Esophagus squamous epithelium (tissue), 5 donors: ENCODE data around the gene GGNBP2. TPM values are rescaled to one million over a fixed set of nuclear protein-coding genes. Genes with fewer than 3 reads are reported as not detected.

Source experiments
- DNase-seq: peaks from one replicate; lab custom pipeline; 2025; lab: John Stamatoyannopoulos, UW
- H3K27ac ChIP-seq, 4 donors: fragments of 200-600 bp; sonication (generic); one replicate each; pipeline ENCODE4 v1.5.1; 2016 to 2019; ENCODE audit warnings: mild to moderate bottlenecking in 1 of 4
- H3K27me3 ChIP-seq, 4 donors: fragments of 200-600 bp; sonication (generic); 1 replicate in 3 of 4; 2 replicates in 1 of 4; pipeline versions ENCODE4 v1.5.1 to v1.6.0; 2017 to 2021; ENCODE audit warnings: antibody characterized with exemption in 1 of 4
- H3K36me3 ChIP-seq, 3 donors: fragments of 200-600 bp; sonication (generic); one replicate each; pipeline ENCODE4 v1.5.1; 2016 to 2019
- H3K4me1 ChIP-seq, 3 donors: fragments of 200-600 bp; sonication (generic); one replicate each; pipeline ENCODE4 v1.5.1; 2017 to 2019
- H3K4me3 ChIP-seq, 4 donors: fragments of 200-600 bp; sonication (generic); 1 replicate in 3 of 4; 2 replicates in 1 of 4; pipeline ENCODE4 v1.5.1; 2016 to 2019; ENCODE audit warnings: mild to moderate bottlenecking in 2 of 4, moderate library complexity in 1 of 4
- H3K9me3 ChIP-seq, 3 donors: fragments of 200-600 bp; sonication (generic); one replicate each; pipeline ENCODE4 v1.5.1; 2016 to 2019
- POLR2A ChIP-seq, 4 donors: fragments of 450-650 bp; IDR thresholded peaks; one replicate each; pipeline ENCODE4 v1.6.1; 2017; ENCODE audit warnings: antibody characterized with exemption in 4 of 4, mild to moderate bottlenecking in 4 of 4, moderate library complexity in 3 of 4
- WGBS, 2 donors: methylation state at CpG; one replicate each; pipeline ENCODE4 v1.1.5; 2018; 5-methylcytosine and 5-hydroxymethylcytosine counted together
- intact Hi-C: fragments of 100-400 bp; cut with DNase I; formaldehyde crosslinking; loops from one replicate; pipeline ENCODE4 v1.15.0; 2022
- total RNA-seq, 4 donors: library from RNA; depleted of rRNA; stranded (reverse); fragments of >200 nt; gene quantifications; one replicate each; pipeline ENCODE4 v1.1.0, GENCODE V29; 2016
- TF ChIP-seq, protein P1 (sequence below), 6 experiments: fragments of 450-650 bp in 4 of 6; fragments of 200-600 bp in 2 of 6; sonication (generic) in 2 of 6; IDR thresholded peaks; one replicate each; pipeline ENCODE4 v1.5.1; 2016 to 2019; ENCODE audit warnings: antibody characterized with exemption in 6 of 6, mild to moderate bottlenecking in 4 of 6, moderate library complexity in 4 of 6
- donor health status: DM: yes; HTN: yes; CAD: no.

GGNBP2 gene
- total RNA-seq, 4 donors from 2014 or later, result 32.8 to 59.3 (median 46.3) TPM

DNA sequence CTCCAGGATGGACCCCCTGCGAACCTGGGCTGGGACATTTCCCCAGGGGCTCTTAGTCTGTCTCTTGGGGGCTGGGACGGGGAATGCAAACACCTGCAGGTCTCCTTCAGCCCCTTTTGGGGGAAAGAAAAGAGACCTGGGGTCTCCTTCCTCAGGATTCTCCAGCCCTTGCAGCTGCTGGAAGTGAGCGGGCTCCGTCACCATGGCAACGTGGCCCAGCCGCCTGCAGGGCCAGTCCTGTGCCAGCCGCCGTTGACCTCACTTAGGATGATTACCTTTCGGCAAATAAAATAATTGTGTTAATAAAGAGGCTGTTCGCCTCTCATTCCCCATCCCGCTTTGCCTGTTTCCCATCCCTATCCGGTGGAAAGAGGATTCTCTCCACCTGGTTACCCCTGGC lies 82.4 kb downstream of the GGNBP2 start:
- H3K4me1 ChIP-seq, result peaks cover 0 to 7% (median 3%) of the 10 kb centered on the region in 3 donors
- 73 to 76% methylated on average over 9 of the region's 12 CpGs for WGBS, 2 donors
- intact Hi-C loops, result no loop called here
- H3K36me3 ChIP-seq, result no peaks in the 10 kb centered on the region
- no peaks in the 10 kb centered on the region for H3K9me3 ChIP-seq
- H3K4me3 ChIP-seq, result no peak overlapping the region
- no peak for DNase-seq
- TF ChIP-seq, protein P1, sequence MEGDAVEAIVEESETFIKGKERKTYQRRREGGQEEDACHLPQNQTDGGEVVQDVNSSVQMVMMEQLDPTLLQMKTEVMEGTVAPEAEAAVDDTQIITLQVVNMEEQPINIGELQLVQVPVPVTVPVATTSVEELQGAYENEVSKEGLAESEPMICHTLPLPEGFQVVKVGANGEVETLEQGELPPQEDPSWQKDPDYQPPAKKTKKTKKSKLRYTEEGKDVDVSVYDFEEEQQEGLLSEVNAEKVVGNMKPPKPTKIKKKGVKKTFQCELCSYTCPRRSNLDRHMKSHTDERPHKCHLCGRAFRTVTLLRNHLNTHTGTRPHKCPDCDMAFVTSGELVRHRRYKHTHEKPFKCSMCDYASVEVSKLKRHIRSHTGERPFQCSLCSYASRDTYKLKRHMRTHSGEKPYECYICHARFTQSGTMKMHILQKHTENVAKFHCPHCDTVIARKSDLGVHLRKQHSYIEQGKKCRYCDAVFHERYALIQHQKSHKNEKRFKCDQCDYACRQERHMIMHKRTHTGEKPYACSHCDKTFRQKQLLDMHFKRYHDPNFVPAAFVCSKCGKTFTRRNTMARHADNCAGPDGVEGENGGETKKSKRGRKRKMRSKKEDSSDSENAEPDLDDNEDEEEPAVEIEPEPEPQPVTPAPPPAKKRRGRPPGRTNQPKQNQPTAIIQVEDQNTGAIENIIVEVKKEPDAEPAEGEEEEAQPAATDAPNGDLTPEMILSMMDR (IDR thresholded peaks at IDR 0.05), result no peak
- TF ChIP-seq POLR2A (IDR thresholded peaks at IDR 0.05), result no peak
- H3K27me3 ChIP-seq, result peaks cover 0 to 34% (median 0%) of the 10 kb centered on the region in 4 donors
- no peak overlapping the region for H3K27ac ChIP-seq

DNA sequence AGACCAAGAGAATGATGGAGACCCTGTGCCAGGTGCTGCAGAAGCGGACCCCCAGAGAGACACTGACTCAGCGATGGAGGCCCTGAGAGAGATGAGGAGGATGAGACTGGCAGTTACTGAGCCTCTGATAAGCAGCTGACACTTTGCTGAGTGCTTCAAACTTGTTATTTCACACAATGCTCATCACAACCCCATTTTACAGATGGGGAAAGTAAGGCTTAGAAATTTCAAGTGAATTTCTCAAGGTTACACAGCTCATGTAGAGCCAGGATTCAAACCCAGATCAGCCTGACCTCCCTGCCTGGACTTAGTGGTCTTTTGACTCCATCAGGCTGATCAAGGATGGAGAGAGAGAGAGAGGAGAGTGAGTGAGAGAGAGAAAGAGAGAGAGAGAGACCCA lies 83.9 kb downstream of the GGNBP2 start:
- DNase-seq, result no peak
- 89 to 100% methylated on average over 2 of the region's 2 CpGs for WGBS, 2 donors
- intact Hi-C loops, result no loop called here

DNA sequence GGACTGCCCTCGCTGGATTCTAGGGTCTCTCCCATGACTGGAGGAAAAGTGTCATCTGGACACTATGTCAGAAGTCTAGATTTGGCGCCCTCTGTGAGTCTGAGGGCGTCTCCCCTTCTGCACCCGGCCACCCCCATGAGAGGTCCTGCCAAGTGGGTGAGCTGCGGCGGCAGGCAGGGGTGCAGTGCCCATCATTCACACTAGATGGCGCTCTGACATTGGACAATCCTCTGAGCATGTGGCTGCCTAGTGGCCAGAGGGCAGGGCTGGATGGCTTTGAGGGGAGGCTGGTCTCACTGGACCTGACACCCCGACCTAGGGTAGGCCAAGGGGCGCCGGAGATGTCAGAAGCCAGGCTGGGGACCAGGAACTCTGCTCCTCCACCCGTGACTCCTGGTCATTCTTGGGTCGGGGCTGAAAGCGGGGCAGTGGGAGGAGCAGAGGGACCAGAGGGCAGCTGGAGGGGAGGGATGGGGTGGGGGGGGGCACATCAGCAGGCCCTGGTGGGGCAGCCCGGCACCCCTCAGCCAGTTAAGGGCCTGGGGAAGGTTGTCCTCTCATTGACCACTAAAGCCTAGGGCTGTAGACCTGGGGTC lies 84.6 kb downstream of the GGNBP2 start:
- WGBS, 2 donors, result 3 to 11% methylated on average over 3 to 4 of the region's 14 CpGs
- intact Hi-C loops, result no loop called here
- H3K27me3 ChIP-seq, result peaks cover 0 to 56% (median 0%) of the 10 kb centered on the region in 4 donors
- H3K9me3 ChIP-seq, result no peaks in the 10 kb centered on the region
- TF ChIP-seq POLR2A (IDR thresholded peaks at IDR 0.05), result no peak
- TF ChIP-seq, protein P1 (IDR thresholded peaks at IDR 0.05), result peak; percentile 91 to 98 (median 95)
- H3K27ac ChIP-seq, result no peak overlapping the region
- H3K4me1 ChIP-seq, result peaks cover 0 to 7% (median 3%) of the 10 kb centered on the region in 3 donors
- DNase-seq, result no peak
- H3K4me3 ChIP-seq, result no peak overlapping the region
- no peaks in the 10 kb centered on the region for H3K36me3 ChIP-seq

More for the DNA sequence above, 83.9 kb downstream of the GGNBP2 start:
- Histone ChIP-seq H3K27me3 (peaks cover 0 to 48% (median 0%) of the 10 kb centered on the region in 4 donors), H3K9me3 (no peaks in the 10 kb centered on the region), H3K36me3 (no peaks in the 10 kb centered on the region), H3K4me1 (peaks cover 0 to 7% (median 3%) of the 10 kb centered on the region in 3 donors), H3K4me3 (no peak overlapping the region), H3K27ac (no peak overlapping the region)
- TF ChIP-seq, protein P1 (IDR thresholded peaks at IDR 0.05), result no peak
- TF ChIP-seq POLR2A (IDR thresholded peaks at IDR 0.05), result no peak

DNA sequence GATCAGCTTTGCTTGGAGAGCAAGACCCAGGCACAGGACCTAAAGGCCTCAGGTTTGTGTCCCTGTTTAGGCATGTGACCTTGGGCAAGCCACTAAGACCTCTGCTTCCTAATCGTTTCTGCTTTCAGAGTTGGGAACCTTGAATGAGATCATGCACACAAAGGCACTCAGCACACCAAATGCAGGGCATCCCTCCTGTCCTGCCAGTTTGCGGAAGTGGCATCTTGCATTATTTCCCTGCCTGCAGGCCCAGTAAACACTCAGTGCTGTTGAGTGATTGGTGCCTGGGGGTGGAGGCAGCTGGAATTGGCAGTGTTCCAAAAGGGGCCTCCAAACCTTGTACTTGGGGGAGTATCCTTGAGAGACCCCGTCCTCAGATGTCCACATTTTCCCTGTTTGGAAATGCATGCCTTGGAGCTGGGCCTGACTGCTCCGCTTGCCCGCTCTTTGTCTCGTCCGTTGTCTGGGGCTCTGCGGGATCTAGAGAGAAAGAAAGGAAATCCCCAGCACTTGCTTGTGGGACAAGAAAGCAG lies 85.3 kb downstream of the GGNBP2 start:
- H3K4me1 ChIP-seq, result peaks cover 0 to 7% (median 3%) of the 10 kb centered on the region in 3 donors
- H3K27me3 ChIP-seq, result peaks cover 0 to 63% (median 0%) of the 10 kb centered on the region in 4 donors
- no peak overlapping the region for H3K4me3 ChIP-seq
- H3K36me3 ChIP-seq, result no peaks in the 10 kb centered on the region
- 62 to 90% methylated on average over 3 to 4 of the region's 8 CpGs for WGBS, 2 donors
- H3K9me3 ChIP-seq, result no peaks in the 10 kb centered on the region
- DNase-seq, result no peak
- TF ChIP-seq POLR2A (IDR thresholded peaks at IDR 0.05), result no peak
- TF ChIP-seq, protein P1 (IDR thresholded peaks at IDR 0.05), result no peak
- H3K27ac ChIP-seq, result no peak overlapping the region
- intact Hi-C loops, result loop anchor here (5.0 kb wide), 1 partner anchor 417 kb away; no protein-coding TSS in a partner anchor

DNA sequence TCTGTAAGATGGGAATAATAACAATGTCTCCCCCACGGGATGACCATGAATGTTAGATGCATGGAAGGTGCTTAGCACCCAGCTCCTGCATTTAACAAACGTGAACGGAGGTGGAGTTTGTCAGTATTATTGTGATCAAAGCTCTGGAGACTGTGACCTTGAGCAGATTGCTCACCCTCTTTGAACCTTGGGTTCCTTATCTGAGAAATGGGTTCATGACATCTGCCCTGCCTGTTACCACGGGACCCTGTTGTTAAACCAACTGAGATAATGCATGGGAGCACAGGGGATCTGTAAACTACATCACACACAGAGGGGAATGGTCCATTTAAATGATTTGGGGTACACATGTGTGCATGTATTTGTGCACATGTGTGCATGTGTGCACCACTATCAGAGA lies 86.3 kb downstream of the GGNBP2 start:
- peaks cover 0 to 7% (median 3%) of the 10 kb centered on the region in 3 donors for H3K4me1 ChIP-seq
- DNase-seq, result no peak
- TF ChIP-seq, protein P1 (IDR thresholded peaks at IDR 0.05), result no peak
- TF ChIP-seq POLR2A (IDR thresholded peaks at IDR 0.05), result no peak
- WGBS, 2 donors, result 68 to 73% methylated on average over 3 to 4 of the region's 4 CpGs
- no peaks in the 10 kb centered on the region for H3K9me3 ChIP-seq
- no peak overlapping the region for H3K4me3 ChIP-seq
- no peak overlapping the region for H3K27ac ChIP-seq
- intact Hi-C loops, result loop anchor here (5.0 kb wide), 1 partner anchor 416 kb away; no protein-coding TSS in a partner anchor
- H3K36me3 ChIP-seq, result no peaks in the 10 kb centered on the region
- peaks cover 0 to 73% (median 0%) of the 10 kb centered on the region in 4 donors for H3K27me3 ChIP-seq
